Stimulated activated naive CD4-positive, alpha-beta T cell (primary cell): ENCODE measurements around the gene COL20A1.

ENCODE experiments used
- DNase-seq, 6 experiments: peaks; one replicate each; lab custom pipeline; 2025; lab: John Stamatoyannopoulos, UW

COL20A1 gene

DNA sequence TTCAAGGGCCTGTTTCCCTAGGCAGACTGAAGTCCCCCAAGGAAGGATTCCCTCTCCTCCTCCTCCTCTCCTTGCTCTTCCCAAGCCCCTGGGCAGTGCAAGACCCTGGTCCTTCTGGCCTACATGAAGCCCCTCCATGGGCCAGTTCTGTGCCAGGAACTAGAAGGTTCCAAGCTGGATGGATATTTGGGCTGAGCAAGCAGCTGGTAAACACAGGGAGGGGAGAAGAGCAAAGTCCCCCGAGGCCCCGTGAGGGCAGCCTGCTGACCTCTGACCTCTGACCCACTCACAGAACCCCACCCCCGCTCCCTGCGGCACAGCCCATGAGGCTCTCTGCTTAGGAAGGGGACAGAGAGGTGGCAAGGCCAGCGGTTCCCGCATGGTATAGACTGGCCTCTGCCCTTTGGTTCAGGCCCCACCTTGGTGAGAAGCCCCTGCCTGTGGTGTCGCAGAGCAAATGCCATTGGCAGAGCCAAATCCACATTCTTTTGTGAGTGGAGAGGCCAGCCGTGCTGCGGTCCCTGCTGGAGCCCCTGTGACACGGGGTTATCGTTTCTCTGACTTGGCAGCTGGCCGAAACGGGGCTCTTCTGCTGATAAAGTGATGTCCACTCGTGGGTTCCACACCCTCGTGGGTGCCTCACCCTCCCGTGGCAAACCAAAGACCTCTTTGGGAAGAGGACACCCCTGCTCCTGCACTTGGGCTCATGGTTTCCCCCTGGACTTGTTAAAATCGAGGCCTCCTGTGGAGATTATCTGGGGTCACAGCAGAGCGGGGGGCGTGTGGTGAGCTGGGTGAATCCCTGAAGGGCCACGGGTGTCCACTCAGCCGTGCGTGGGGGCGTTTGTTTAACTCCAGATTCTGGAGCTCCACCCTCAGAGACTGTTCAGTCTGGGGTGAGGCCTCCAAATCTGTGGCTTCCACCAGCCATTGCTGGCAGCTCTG lies 70.3 kb downstream of the COL20A1 start:
- no peak for DNase-seq

DNA sequence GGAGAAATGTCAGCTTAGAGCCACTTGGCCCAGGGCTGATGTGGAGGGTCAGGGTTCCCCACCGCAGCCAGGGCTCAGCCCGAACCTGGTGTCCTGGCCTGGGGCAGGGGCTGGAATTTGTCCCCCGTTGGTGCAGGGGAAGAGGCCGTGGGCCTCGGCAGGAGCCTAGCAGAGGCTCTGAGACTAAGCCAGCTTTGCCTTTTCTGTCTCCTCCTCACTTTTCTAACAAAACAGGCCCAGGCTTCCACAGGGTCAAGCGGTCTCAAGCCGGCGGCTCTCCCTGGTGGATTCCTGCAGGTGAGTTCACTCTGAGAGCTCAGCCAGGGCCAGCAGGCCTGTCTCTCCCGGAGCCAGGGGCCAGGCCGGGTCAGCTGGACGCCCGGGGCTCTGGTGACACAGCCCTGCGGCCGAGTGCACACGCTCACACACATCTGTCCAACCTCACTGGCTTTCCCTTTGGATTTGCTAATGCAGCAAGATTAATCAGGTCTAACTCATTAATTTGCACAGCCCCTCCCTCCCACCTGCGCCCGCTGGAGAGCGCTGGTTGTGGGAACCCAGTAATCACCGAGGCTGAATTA lies 71.1 kb downstream of the COL20A1 start:
- DNase-seq, result no peak

DNA sequence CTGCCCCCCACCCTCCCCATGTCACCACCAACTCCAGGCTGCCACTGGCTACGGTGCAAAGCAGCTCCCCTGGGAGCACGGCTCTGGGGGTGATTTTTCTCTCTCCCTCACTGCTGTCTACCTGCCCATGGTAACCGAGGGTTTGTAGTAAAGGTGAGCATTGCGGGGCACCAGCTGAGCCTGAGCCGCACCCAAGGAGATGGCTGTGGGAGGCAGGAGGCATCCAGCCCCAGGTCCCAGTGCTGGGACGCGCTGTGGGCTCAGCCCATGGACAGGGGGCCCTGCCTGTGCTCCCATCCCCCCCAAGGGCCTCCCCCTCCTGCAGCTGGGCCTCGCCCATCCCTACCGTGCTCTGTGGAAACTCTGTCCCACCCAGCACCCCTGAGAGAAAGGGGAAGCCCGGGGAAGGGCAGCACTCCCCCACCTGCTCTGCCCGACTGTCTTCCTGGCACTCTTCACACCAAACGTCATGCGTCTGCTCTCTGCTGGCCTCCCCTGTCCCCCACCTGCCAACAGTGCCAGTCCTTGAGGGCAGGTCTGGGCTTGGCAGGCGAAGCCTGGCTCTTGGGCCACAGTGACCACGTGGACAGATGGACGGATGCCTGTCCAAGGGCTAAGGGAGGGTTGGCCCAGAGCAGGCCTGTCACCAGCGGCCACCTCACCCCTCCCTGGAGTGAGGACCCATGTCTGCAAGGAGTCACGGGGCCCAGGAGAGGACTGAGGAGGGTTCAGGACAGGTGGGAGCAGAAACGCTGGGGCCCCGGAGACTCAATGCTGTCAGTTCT lies 72.0 kb downstream of the COL20A1 start:
- no peak for DNase-seq

DNA sequence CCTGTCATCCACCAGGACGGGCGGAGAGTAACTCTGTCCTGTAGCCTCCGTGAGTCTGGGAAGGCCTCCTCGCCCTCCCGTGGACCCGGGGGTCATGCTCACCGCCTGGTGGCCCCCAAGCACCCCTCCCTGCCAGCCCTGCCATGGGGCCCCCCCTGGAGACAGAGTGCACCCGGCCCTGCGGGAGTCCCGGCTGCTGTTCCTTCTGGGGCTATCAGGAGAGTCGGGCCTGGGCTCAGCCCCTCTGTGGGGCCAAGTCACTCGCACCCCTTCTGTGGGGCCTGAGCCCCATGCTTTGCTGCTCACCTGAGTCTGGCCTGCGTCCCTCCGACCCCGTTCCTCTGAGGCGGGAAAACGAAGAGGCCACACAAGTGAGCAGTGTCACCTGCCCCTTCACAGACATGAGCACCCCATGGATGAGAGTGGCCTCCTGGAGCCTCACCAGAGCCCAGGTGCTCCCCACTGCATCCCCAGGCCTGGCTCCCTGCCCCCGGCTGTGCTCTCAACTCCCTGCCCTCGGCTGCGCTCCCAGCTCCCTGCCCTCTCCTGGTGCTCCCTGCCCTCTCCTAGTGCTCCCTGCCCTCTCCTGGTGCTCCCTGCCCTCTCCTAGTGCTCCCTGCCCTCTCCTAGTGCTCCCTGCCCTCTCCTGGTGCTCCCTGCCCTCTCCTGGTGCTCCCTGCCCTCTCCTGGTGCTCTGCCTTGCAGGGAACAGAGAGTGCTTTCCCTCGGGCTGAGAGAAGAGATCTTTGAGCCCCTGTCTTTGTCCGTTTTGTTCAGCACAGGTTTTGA lies 72.8 kb downstream of the COL20A1 start:
- no peak for DNase-seq

DNA sequence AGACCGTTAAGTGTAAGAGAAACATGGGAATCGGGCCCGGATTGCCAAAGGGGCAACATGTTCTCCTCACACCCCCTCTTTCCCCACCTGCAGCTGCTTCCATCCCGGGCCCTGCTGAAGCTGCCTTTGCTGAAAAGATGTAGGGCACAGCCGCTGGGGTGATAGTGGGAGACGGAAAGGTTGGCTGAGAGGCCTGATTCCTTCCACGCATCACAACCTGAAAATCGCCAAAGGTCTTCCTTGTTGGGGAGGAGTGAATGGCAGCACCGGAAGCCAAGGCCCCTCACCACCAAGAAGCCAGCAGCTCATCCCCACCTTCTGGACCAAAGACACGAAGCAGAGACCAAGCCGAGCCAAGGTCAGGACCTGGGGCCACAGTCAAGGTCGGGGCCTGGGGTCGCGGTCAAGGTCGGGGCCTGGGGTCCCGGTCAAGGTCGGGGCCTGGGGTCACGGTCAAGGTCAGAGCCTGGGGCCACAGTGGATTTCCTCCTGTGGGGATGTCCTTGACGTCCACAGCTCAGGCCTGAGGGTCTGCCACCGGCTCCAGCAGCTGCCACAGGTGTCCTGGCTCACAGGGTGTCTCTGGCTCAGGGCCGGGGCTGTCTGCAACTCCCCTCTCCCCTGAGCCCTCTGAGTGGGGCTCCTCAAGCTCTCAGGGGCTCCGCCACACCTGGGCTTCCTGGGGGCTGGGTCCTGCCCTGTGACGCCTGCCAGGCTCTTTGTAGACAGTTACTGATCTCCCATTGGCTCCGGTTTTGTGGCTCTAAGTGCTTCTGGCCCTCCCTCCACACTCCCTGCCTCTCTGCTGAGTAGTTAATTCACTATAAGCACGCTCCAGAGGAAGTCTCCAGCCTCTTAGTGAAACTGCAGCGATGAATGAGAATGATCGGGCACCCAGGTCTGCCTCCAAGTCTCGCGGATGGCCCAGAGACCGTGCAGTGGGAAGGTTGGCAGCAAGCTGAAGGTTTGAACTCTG lies 73.7 kb downstream of the COL20A1 start:
- DNase-seq, result no peak

DNA sequence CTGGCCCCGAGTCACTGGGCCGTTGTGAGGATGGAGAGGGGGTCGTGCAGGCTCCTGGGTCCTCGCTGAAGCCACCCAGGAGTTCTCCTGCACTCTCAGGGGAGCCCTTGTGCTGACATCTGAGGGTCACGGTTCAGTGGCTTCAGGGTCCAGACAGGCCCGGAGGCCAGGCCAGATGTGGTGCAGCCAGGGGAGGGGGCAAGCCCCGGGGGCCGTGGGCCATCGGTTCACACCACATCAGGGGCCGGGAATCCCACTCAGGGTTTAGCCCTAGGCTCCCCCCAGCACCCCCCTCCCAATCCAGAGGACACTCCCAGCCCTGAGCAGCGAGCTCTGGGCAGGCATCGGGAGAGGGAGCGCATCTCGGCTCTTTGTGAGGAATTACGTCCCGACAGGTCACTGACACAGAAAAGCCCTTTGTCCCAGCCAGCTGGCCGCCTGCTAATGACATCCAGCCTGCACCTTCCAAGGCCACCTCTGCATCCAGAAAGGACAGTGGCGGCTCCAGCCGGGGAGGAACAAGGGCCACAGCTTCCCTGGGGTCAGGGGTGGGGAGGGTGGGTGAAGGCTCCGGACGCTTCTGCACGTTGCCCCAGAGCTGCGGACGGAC lies 74.6 kb downstream of the COL20A1 start:
- DNase-seq, result no peak

DNA sequence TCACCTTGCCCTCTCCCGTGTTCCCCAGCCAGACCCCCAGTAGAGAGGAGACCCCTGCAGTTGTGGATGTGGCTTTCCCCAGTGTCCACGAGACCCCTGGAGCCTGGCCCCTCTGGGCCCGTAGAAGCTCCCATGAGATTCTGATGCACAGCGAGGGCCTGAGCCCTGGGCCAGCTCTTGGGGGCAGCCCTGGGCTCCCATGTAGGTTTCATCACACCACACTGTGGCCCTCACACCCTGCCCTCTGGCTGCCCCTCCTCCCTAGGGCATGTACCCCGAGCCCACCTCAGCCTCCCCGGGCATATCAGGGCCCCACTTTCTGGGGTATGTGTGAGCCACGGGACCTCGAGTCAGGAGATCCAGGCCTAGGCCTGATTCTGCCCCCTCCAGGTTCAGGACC lies 75.2 kb downstream of the COL20A1 start:
- DNase-seq, result no peak

DNA sequence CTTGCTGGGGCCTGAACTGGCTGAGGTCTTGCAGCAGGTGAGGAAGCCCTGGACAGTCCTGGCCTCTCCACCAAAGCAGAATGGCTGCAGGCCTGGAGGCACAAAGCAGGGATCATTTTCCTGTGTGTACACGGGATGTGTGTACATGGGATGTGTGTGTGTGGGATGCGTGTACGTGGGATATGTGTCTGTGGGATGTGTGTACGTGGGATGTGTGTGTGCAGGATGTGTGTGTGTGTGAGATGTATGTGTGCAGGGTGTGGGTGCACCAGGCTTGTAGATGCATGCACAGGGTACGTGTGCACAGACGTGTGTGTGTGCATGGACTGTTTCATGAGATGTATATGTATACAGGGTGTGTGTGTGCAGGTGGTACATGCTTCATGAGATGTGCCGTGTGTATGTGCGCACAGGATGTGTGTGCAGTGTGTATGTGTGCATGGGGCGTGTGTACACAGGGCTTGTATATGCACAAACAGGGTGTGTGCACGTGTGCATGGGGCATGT lies 76.1 kb downstream of the COL20A1 start:
- no peak for DNase-seq

DNA sequence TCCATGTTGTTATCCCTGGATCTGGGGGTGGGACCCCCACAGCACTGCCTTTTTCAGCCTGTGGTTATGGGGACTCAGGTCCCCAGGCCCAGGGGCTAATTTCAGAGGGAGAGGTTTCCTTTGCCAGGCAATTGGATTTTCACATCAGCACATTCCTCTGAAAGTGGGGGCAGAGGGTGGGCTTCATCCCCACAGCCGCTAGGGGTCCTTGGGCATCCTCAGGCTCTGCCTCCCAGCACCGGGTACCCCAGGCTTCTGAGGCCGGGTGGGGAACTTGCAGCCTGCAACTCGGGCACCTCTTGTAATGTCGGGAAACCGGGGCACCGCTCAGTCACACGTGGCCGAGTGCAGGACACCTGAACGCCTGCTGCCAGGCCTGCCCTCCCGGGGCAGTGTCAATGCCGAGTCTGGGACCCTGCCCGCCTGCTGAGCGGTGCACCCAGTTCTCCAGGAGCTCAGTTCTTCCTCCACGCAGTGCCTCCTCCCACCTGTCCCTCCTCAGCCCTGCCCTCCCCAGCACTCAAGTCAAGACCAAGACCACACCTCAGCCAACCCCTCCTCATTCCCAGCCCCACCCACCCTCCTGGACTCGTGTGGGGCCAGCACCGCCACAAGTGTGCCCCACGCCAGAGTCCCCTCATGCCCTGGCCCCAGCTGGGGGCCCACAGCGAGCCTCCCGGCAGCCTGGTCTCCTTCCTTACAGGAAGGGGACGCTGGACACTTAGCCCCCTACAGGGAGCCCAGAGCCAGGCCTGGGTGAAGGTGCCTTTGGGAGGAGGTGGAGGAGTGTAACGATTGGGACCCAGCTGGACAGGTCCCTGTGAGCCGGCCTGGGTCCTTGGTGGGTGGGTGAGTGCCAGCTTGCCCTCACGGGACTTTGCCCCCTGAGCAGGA lies 77.0 kb downstream of the COL20A1 start:
- DNase-seq, result no peak

DNA sequence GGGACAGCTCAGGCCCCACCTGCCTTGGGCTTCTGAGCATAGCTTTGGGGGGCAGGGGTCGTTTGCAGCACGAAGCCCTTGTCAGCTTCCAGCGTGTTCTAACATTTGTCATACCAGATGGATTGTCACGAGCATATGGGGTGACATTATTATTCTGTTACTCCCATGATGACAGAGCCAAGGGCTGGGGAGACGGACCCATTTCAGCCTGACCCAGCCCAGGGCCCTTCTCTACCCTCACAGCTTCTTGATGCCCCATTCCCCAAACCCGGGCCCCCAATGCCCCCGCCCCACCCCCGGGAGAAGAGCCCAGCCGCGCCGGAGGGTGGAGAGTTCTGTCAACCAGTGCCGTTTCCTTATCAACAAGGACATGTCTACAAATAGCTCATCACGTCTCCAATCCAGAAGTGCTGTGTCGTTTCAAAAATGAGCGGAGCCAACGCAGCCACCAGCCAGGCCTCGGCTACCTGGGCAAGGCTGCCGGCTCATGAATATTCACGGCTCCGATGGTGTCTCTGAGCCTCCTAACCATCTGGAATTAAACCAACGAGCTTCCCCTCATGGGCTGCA lies 77.7 kb downstream of the COL20A1 start:
- DNase-seq, result no peak

DNA sequence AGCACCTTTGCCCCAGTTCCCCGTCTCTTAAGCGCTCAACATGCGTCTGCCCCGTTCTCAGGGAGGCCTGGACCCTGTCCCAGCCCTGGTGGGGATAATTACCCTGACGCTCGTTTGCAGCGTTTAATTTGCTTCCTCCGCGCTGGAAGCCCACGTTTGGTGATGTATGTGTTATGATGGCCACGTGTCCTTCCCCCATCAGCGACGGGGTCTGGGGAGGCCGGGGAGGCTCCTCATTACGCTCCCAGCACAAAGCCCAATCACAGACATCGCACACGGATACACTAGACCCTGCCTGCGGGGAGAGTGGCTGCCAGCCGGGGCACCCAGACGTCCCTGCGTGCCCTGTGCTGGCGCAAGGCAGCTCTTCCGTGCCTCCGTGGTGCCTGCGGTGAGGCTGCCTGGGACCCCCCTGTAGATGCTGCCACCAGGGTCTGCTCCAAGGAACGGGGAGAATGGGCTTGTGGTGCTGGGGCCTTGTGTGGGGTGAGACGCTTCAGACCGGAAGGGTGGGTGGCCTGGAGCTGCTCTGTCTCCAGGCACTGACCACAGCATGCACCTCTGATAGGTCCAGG lies 78.4 kb downstream of the COL20A1 start:
- DNase-seq, result no peak

DNA sequence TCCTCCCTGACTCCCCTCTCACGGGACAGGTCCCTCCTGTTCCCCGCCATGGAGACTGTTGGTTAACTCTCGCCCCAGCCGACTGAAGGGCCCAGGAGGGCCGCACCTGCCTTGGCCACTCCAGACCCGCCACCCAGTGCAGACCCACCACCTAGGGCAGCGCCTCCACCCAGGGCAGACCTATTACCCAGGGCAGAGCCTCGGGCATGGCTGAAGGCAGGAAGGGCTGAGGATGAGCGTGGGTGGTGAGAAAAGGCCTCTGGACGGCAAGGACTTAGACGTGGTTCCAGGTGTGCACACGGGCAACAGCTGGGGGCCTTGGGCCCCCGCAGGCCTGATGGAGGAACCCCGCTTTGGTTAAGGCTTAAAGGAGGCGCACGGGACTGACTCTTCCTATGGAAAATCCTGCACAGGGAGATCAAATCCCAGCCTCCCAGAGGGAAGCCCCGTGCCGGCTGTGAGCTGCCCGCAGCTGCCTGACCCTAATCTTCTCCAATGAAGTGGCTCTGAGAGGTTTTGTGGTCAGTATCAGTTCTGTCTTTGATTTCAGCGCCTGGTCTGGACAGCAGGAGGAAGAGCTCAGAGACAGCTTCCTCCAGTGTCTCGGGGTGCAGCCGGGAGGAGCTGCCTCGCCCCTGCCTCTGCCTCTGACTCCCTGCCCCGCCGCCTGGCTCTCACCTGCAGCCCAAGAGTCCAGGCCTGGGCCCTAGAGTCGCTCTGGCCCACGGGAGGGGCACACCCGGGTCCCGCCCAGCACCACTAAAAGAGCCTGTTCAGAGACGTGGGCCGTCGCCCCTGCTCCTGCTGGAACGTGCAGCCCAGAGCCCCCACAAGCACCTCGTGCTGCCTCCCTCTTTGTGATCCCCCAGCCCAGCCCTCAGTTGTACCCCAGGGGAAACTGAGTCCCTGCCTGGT lies 80.2 kb downstream of the COL20A1 start:
- DNase-seq, result no peak

DNA sequence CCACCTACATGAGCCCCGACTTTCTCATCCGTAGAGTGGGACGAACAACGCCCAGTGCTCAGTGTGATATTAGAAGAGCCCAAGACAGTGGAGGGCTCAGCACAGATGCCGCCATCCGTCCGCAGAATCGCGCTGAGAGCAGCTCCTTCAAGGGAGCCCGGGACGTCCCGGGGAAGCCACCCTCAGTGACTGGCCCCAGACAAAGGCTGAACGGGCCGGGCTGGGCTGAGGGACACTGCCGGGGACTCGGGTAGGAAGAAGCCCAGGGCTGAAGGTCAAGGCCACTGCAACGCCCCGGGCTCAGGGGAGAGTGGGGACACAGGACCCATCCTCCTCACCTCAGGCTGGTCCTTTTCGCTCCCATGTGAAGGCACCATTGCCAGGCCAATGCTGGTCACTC lies 81.0 kb downstream of the COL20A1 start:
- DNase-seq, result no peak

DNA sequence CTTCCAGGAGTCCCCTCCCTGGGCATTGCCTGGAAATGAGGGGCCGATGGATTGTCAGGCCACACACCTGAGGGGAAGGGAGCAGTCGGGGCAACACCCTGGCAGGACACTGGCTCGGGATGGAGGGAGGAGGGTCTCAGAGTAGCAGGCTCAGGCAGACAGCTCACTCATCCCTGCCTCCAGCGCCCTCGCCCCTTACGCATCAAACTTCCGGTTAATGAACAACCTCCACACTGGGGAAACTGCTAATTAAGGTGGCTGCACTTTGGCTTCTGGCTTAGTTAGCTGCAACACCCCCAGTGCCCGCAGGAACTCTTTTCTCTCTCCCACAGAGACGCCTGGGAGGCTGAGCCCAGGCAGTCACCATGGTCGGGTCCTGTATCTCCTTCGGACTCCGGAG lies 81.5 kb downstream of the COL20A1 start:
- no peak for DNase-seq

DNA sequence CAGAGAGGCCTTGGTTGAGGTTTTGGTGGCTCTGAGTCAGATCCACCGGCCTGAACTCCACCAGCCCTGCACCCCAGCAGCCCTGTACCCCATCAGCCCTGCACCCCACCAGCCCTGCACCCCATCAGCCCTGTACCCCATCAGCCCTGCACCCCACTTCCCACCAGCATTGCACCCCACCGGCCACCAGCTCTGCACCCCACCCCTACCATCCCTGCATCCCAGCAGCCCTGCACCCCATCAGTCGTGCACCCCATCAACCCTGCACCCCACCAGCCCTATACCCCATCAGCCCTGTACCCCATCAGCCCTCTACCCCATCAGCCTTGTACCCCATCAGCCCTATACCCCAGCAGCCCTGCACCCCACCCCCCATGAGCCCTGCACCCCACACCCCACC lies 82.5 kb downstream of the COL20A1 start:
- DNase-seq, result no peak

DNA sequence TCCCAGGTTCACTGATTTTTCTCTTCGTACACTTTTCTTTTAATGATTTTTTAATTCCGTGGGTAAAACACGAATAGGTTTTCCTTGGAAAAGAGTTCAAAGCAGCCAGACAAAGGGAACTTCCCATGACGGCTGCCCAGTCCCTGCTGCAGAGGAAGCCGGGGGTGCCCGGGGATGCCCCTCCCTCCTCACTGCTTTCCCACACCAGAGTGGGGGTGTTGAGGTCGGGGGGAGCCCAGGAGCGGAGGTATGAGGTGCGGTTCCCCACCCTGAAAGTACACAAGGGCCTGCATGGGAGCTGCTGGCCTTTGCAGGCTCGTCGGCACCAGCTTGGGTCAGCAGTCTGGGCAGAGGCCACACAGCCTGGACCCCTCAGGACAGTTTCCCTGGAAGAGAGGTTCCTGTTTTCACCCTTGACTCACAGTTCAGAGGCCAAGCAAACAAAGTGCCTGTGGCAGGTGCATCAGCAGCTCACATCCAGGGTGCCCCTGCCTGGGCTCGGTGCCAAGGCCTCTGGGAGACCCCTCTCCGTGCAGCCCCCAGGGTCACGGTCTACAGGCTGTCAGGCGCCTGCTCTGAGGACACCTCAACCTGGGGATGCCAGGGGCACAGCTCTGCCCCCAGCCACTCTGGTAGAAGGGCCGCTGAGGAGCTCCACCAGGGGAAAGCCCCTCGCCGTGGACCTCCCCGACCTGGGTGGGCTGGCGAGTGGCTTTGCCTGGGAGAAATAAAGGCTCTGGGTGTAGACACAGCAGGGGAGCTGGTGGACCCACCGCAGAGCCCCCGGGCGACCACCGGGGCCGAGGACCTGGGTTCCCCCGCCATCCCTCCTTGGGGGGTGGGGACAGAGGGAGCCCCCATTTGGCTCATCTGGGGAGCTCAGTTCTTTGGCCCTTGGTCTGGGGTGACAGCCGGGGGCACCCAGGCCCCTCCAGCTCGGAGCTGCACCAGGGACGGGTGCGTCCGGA lies 83.6 kb downstream of the COL20A1 start:
- no peak for DNase-seq
